NB4 (cell line): ENCODE data around the gene BTAF1.

ENCODE experiments used
- MYC ChIP-seq: IDR thresholded peaks from 2 replicates; pipeline ENCODE4 v1.6.1; 2011; ENCODE audit warnings: low read depth, low read length
- TF ChIP-seq, protein P1 (sequence below): IDR thresholded peaks from one replicate; pipeline ENCODE4 v1.5.1; 2012; ENCODE audit warnings: low read depth, low read length

DNA sequence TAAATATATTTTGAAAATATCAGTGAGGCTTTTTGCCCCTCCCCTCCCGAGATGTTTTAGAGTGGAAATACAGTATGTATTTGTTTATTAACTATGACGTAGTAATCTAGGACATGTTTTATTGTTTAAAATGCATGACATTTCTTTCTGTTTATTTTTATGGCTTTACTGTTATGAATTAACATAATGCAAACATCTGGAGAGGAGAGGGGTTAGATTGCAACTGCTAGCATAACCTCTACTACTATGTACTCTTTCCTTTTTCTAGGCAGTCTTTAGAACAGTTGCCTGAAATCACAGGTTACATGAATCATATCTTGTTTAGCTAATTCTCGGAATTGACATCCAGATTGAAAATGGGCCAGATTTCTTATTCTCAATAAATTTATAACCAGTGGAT, 7.4 kb downstream of the BTAF1 start:
- TF ChIP-seq, protein P1, sequence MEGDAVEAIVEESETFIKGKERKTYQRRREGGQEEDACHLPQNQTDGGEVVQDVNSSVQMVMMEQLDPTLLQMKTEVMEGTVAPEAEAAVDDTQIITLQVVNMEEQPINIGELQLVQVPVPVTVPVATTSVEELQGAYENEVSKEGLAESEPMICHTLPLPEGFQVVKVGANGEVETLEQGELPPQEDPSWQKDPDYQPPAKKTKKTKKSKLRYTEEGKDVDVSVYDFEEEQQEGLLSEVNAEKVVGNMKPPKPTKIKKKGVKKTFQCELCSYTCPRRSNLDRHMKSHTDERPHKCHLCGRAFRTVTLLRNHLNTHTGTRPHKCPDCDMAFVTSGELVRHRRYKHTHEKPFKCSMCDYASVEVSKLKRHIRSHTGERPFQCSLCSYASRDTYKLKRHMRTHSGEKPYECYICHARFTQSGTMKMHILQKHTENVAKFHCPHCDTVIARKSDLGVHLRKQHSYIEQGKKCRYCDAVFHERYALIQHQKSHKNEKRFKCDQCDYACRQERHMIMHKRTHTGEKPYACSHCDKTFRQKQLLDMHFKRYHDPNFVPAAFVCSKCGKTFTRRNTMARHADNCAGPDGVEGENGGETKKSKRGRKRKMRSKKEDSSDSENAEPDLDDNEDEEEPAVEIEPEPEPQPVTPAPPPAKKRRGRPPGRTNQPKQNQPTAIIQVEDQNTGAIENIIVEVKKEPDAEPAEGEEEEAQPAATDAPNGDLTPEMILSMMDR, result no peak
- no peak for TF ChIP-seq MYC
